DND-41 (cell line): ENCODE measurements around the gene GAR1.

Source experiments
- ATAC-seq: fragments of 200-7000 bp; cut with Tn5 transposase; 3 replicates; pipeline ENCODE4 v1.9.1; 2021; ENCODE audit warnings: low read depth; ENCODE audit not compliant: insufficient read depth
- DNase-seq: peaks from one replicate; pipeline ENCODE4 v3.0.0-alpha.2; 2020
- H2AFZ ChIP-seq: 2 replicates; pipeline ENCODE4 v1.6.0; 2012; ENCODE audit warnings: low read depth, low read length
- H3K27ac ChIP-seq: 2 replicates; pipeline ENCODE4 v1.5.1; 2012; ENCODE audit warnings: low read length, inconsistent platforms
- H3K27me3 ChIP-seq: fragments of 200-600 bp; sonication (generic); 2 replicates; pipeline ENCODE4 v1.6.0; 2012; ENCODE audit warnings: low read length, mild to moderate bottlenecking, inconsistent platforms; ENCODE audit not compliant: insufficient read depth, poor library complexity
- H3K36me3 ChIP-seq: 2 replicates; pipeline ENCODE4 v1.5.1; 2012; ENCODE audit warnings: low read length, inconsistent platforms; ENCODE audit not compliant: insufficient read depth
- H3K4me1 ChIP-seq: 2 replicates; pipeline ENCODE4 v1.5.1; 2012; ENCODE audit warnings: mild to moderate bottlenecking, low read length; ENCODE audit not compliant: insufficient read depth
- H3K4me2 ChIP-seq: 2 replicates; pipeline ENCODE4 v1.6.0; 2012; ENCODE audit warnings: mild to moderate bottlenecking, moderate library complexity, low read length, inconsistent platforms; ENCODE audit not compliant: insufficient read depth
- H3K4me3 ChIP-seq, 2 experiments: fragments of 200-600 bp in 1 of 2; shearing (Covaris generic) in 1 of 2; 2 replicates each; pipeline ENCODE4 v1.5.1; 2012 to 2016; ENCODE audit warnings: inconsistent platforms in 2 of 2, low read length in 2 of 2, mild to moderate bottlenecking in 2 of 2, low read depth in 1 of 2, moderate library complexity in 1 of 2
- H3K79me2 ChIP-seq: 2 replicates; pipeline ENCODE4 v1.6.0; 2012; ENCODE audit warnings: low read length, inconsistent platforms; ENCODE audit not compliant: insufficient read depth
- H3K9ac ChIP-seq: 2 replicates; pipeline ENCODE4 v1.6.0; 2012; ENCODE audit warnings: low read depth, mild to moderate bottlenecking, inconsistent platforms, low read length, moderate library complexity
- H3K9me3 ChIP-seq: 2 replicates; pipeline ENCODE4 v1.5.1; 2012; ENCODE audit warnings: low read length, moderate library complexity, mild to moderate bottlenecking, inconsistent platforms; ENCODE audit not compliant: insufficient read depth, severe bottlenecking
- H4K20me1 ChIP-seq: 2 replicates; pipeline ENCODE4 v1.6.0; 2012; ENCODE audit warnings: low read length; ENCODE audit not compliant: insufficient read depth
- CTCF ChIP-seq: IDR thresholded peaks from 2 replicates; pipeline ENCODE4 v1.5.1; 2012; ENCODE audit warnings: borderline replicate concordance, low read length, moderate library complexity, mild to moderate bottlenecking; ENCODE audit not compliant: poor library complexity, severe bottlenecking; ENCODE audit errors: extremely low read depth
- EZH2 ChIP-seq: IDR thresholded peaks from 3 replicates; pipeline ENCODE4 v1.6.1; 2012; ENCODE audit warnings: borderline replicate concordance, low read depth, mild to moderate bottlenecking, moderate library complexity, low read length, inconsistent platforms; ENCODE audit not compliant: severe bottlenecking

GAR1 gene

GRCh38 chr4:109826719-109827118 is 11.2 kb downstream of the GAR1 start:
- H3K9me3 ChIP-seq = no peaks in the 10 kb centered on the region
- DNase-seq (no peak), ATAC-seq (peak; percentile 73)
- no peak overlapping the region for H3K4me3 ChIP-seq
- peaks cover 37% of the 10 kb centered on the region; the same call in 1 of the 2 replicates for H3K36me3 ChIP-seq
- H2AFZ ChIP-seq = no peak overlapping the region
- H3K27me3 ChIP-seq = no peaks in the 10 kb centered on the region
- H4K20me1 ChIP-seq = no peaks in the 10 kb centered on the region
- no peak overlapping the region for H3K27ac ChIP-seq
- no peak overlapping the region for H3K4me2 ChIP-seq
- H3K4me1 ChIP-seq = no peaks in the 10 kb centered on the region
- no peaks in the 10 kb centered on the region for H3K79me2 ChIP-seq
- no peak overlapping the region for H3K9ac ChIP-seq
- TF ChIP-seq CTCF (peak; percentile 65), EZH2 (no peak)

- no peaks in the 10 kb centered on the region for H3K27me3 ChIP-seq
Measured at GRCh38 chr4:109827672-109828071, 12.1 kb downstream of the GAR1 start, which contains the start of gene RRH. TSS of gene RRH (plus strand) at chr4:109827972. CDS start at chr4:109828028, 56 bp downstream.

GRCh38 chr4:109833756-109834155 is 18.2 kb downstream of the GAR1 start:
- ATAC-seq = no peak
- no peaks in the 10 kb centered on the region for H3K27me3 ChIP-seq
- no peak overlapping the region for H3K9ac ChIP-seq
- H3K4me1 ChIP-seq = no peaks in the 10 kb centered on the region
- H3K9me3 ChIP-seq = no peaks in the 10 kb centered on the region
- H3K4me3 ChIP-seq = no peak overlapping the region
- H4K20me1 ChIP-seq = no peaks in the 10 kb centered on the region
- no peak for DNase-seq
- no peaks in the 10 kb centered on the region for H3K36me3 ChIP-seq
- no peak for TF ChIP-seq CTCF
- TF ChIP-seq EZH2 = no peak
- no peak overlapping the region for H2AFZ ChIP-seq
- no peak overlapping the region for H3K4me2 ChIP-seq
- H3K79me2 ChIP-seq = no peaks in the 10 kb centered on the region
- H3K27ac ChIP-seq = no peak overlapping the region

More at GRCh38 chr4:109827672-109828071, 12.1 kb downstream of the GAR1 start, which contains the start of gene RRH:
- Histone ChIP-seq H3K9ac (no peak within 1 kb of the TSS), H3K79me2 (no peaks in the 10 kb centered on the region), H3K4me3 (no peak within 1 kb of the TSS), H3K4me1 (no peaks in the 10 kb centered on the region), H3K27ac (no peak within 1 kb of the TSS), H4K20me1 (no peaks in the 10 kb centered on the region), H3K36me3 (peaks cover 28% of the 10 kb centered on the region; the same call in 1 of the 2 replicates), H2AFZ (no peak within 1 kb of the TSS), H3K4me2 (no peak within 1 kb of the TSS), H3K9me3 (no peaks in the 10 kb centered on the region)
- ATAC-seq (no peak), DNase-seq (no peak)
- TF ChIP-seq CTCF (no peak), EZH2 (no peak)

- no peak for DNase-seq
- ATAC-seq = no peak
- Histone ChIP-seq H3K9me3 (no peaks in the 10 kb centered on the region), H4K20me1 (no peaks in the 10 kb centered on the region), H3K9ac (no peak overlapping the region), H3K4me3 (no peak overlapping the region), H3K4me2 (no peak overlapping the region), H3K36me3 (no peaks in the 10 kb centered on the region), H2AFZ (no peak overlapping the region), H3K27ac (no peak overlapping the region), H3K27me3 (no peaks in the 10 kb centered on the region), H3K4me1 (no peaks in the 10 kb centered on the region), H3K79me2 (no peaks in the 10 kb centered on the region)
- TF ChIP-seq CTCF (no peak), EZH2 (no peak)
Measured at GRCh38 chr4:109836985-109837384, 21.4 kb downstream of the GAR1 start.
